Activated B cell treated with CpG ODN at 0.5 μM for 24 hours (primary cell): Measurements from ENCODE around the gene MANSC1. TPM values are rescaled to one million over a fixed set of nuclear protein-coding genes. Genes with fewer than 3 reads are reported as not detected.

ENCODE experiments used
- ATAC-seq: fragments of 200-7000 bp; cut with Tn5 transposase; one replicate; pipeline ENCODE4 v1.10.0; 2021; ENCODE audit warnings: low read depth, mild to moderate bottlenecking, moderate library complexity
- CTCF ChIA-PET: fragments of 350-600 bp; sonication (Branson Sonifier 250); formaldehyde crosslinking; loops from one replicate; lab custom pipeline; 2021; ENCODE audit warnings: antibody characterized with exemption; lab: Charles Lee
- POLR2A ChIA-PET: fragments of 350-600 bp; sonication (Branson Sonifier 250); formaldehyde crosslinking; loops from one replicate; lab custom pipeline; 2021; ENCODE audit warnings: antibody characterized with exemption; lab: Charles Lee
- DNase-seq: peaks from one replicate; pipeline ENCODE4 v3.0.0; 2022
- H3K27ac Mint-ChIP-seq: one replicate; pipeline ENCODE4 v1.8.0; 2020; ENCODE audit warnings: mixed read lengths
- H3K27me3 Mint-ChIP-seq: one replicate; pipeline ENCODE4 v1.8.0; 2021; ENCODE audit warnings: mixed read lengths
- H3K36me3 Mint-ChIP-seq: one replicate; pipeline ENCODE4 v1.8.0; 2021; ENCODE audit warnings: low read depth, mixed read lengths
- H3K4me1 Mint-ChIP-seq: one replicate; pipeline ENCODE4 v1.8.0; 2021; ENCODE audit warnings: mixed read lengths
- H3K4me3 Mint-ChIP-seq: one replicate; pipeline ENCODE4 v1.8.0; 2020; ENCODE audit warnings: mild to moderate bottlenecking, mixed read lengths
- H3K9me3 Mint-ChIP-seq: one replicate; pipeline ENCODE4 v1.8.0; 2020; ENCODE audit warnings: mixed read lengths
- CTCF ChIP-seq: fragments of 200-600 bp; IDR thresholded peaks from one replicate; pipeline ENCODE4 v1.8.0; 2022; ENCODE audit warnings: antibody characterized with exemption, mild to moderate bottlenecking
- intact Hi-C: fragments of 100-400 bp; cut with micrococcal nuclease; formaldehyde crosslinking; loops from one replicate; pipeline ENCODE4 v1.15.1; 2024
- total RNA-seq: library from RNA; stranded (reverse); gene quantifications from 2 replicates; pipeline ENCODE4 v1.2.3, GENCODE V29; 2022

Gene MANSC1
- total RNA-seq, 1 donor from 2014 or later = 0.86 TPM

- Mint-ChIP-seq H3K36me3 (no peaks in the 10 kb centered on the region), H3K9me3 (no peaks in the 10 kb centered on the region), H3K4me3 (no peak overlapping the region), H3K27me3 (peaks cover 2% of the 10 kb centered on the region), H3K4me1 (peaks cover 9% of the 10 kb centered on the region), H3K27ac (no peak overlapping the region)
- TF ChIP-seq CTCF = no peak
- ATAC-seq (peak; percentile 31), DNase-seq (no peak)
- ChIA-PET POLR2A (no interaction called here), CTCF (interaction anchor here (1.1 kb wide), 1 partner anchor 9 kb away, joined by 4 read pairs; no protein-coding TSS in a partner anchor)
- intact Hi-C loops = no loop called here
These were observed 14.0 kb downstream of the MANSC1 start for GRCh38 chr12:12336049-12336411.

DNA sequence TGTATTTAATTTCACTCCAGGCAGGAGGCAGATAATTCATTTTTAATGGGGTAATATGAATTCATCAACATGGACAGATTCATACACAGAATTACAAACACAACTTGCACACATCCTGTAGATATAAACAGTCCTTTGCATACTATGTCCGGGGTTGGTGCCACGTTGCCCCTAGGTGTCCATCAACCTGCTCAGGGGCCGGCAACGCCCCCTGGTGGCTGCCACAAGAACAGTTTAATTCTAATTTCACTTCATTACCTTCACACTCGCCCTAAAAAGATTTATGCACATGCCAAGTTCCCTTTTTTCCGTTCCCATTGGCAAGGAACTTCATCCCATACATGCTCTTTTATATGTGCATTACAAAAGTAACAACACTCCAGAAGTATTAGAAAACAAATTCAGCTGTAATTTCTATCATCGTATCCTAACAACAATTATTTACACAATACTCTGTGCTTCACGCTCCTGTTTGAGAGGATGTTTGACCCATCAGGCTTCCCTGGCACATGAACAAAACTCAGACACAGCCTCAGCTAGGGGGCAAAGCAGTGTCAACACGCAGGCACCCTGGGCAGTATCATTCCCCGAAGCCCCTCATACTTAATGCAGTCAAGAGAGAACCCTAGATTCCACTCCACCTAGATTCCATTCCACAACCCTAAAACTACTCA is 15.5 kb downstream of the MANSC1 start:
- ChIA-PET POLR2A (no interaction called here), CTCF (interaction anchor here (0.6 to 1.7 kb wide), 7 partner anchors 15 to 754 kb away, joined by 3 to 7 read pairs (median 4); partner anchors contain the start of gene MANSC1)
- intact Hi-C loops = loop anchor here (1.0 to 5.0 kb wide), 5 partner anchors 302 to 1563 kb away; no protein-coding TSS in a partner anchor
- no peak overlapping the region for H3K4me3 Mint-ChIP-seq
- H3K27me3 Mint-ChIP-seq = peaks cover 2% of the 10 kb centered on the region
- ATAC-seq (peak; percentile 72), DNase-seq (peak; percentile 41)
- H3K36me3 Mint-ChIP-seq = no peaks in the 10 kb centered on the region
- TF ChIP-seq CTCF = peak; percentile 58
- peaks cover 9% of the 10 kb centered on the region for H3K4me1 Mint-ChIP-seq
- no peak overlapping the region for H3K27ac Mint-ChIP-seq
- no peaks in the 10 kb centered on the region for H3K9me3 Mint-ChIP-seq

GRCh38 chr12:12333407-12334366 is 16.4 kb downstream of the MANSC1 start:
- DNase-seq = no peak
- no peaks in the 10 kb centered on the region for H3K9me3 Mint-ChIP-seq
- H3K36me3 Mint-ChIP-seq = no peaks in the 10 kb centered on the region
- H3K27me3 Mint-ChIP-seq = peaks cover 2% of the 10 kb centered on the region
- ChIA-PET CTCF (interaction anchor here (0.6 to 1.7 kb wide), 9 partner anchors 16 to 788 kb away, joined by 3 to 7 read pairs (median 3); partner anchors contain the start of gene MANSC1), POLR2A (no interaction called here)
- TF ChIP-seq CTCF = no peak
- H3K4me3 Mint-ChIP-seq = no peak overlapping the region
- intact Hi-C loops = loop anchor here (1.0 to 5.0 kb wide), 5 partner anchors 301 to 1562 kb away; no protein-coding TSS in a partner anchor
- peaks cover 9% of the 10 kb centered on the region for H3K4me1 Mint-ChIP-seq
- no peak overlapping the region for H3K27ac Mint-ChIP-seq
- ATAC-seq = no peak

DNA sequence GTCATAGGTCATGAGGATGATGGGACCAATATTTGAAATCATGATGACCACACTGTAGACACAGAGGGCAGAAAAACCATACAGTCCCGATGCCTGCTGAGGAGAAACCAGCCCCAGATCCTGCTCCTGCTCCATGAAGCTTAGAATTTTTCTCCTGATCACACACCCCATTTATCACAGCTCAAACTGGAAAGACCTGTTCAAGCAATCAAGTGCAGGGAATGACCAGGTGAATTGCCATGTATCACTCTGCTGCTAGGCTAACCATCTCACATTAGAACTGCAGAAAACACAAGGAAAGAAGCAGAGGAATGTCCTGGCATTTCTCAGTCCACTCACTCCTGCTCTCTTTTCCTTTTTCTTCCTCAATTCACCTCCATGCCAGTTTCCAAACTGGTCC is 18.1 kb downstream of the MANSC1 start:
- H3K4me3 Mint-ChIP-seq = no peak overlapping the region
- ATAC-seq = no peak
- intact Hi-C loops = loop anchor here (5.0 kb wide), 1 partner anchor 845 kb away; no protein-coding TSS in a partner anchor
- no peak overlapping the region for H3K27ac Mint-ChIP-seq
- peaks cover 2% of the 10 kb centered on the region for H3K27me3 Mint-ChIP-seq
- peaks cover 11% of the 10 kb centered on the region for H3K4me1 Mint-ChIP-seq
- H3K36me3 Mint-ChIP-seq = no peaks in the 10 kb centered on the region
- ChIA-PET POLR2A (no interaction called here), CTCF (interaction anchor here (0.7 kb wide), 1 partner anchor 12 kb away, joined by 3 read pairs; no protein-coding TSS in a partner anchor)
- TF ChIP-seq CTCF = no peak
- H3K9me3 Mint-ChIP-seq = no peaks in the 10 kb centered on the region
- no peak for DNase-seq
